GM21515 (cell line): ENCODE measurements around the gene KRTAP5-8.
"Not testable (repeated sequence)": the region's sequence is repeated elsewhere in the genome, so short reads cannot be mapped to it uniquely, and the experiment has no call there.

Experiments used
- ATAC-seq: cut with Tn5 transposase; IDR thresholded peaks from one replicate; pipeline ENCODE4 v1.9.1; 2021; ENCODE audit not compliant: unreplicated experiment

The KRTAP5-8 gene, protein sequence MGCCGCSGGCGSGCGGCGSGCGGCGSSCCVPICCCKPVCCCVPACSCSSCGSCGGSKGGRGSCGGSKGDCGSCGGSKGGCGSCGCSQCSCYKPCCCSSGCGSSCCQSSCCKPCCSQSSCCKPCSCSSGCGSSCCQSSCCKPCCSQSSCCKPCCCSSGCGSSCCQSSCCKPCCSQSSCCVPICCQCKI

DNA sequence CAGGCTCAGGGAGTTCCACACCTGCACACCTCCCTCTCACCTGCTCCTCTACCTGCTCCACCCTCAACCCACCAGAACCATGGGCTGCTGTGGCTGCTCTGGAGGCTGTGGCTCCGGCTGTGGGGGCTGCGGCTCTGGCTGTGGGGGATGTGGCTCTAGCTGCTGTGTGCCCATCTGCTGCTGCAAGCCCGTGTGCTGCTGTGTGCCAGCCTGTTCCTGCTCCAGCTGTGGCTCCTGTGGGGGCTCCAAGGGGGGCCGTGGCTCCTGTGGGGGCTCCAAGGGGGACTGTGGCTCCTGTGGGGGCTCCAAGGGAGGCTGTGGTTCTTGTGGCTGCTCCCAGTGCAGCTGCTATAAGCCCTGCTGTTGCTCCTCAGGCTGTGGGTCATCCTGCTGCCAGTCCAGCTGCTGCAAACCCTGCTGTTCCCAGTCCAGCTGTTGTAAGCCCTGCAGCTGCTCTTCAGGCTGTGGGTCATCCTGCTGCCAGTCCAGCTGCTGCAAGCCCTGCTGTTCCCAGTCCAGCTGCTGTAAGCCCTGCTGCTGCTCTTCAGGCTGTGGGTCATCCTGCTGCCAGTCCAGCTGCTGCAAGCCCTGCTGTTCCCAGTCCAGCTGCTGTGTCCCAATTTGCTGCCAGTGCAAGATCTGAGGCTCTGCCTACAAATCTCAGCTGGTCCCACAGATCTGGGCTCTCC is at the start of gene KRTAP5-8:
Gene KRTAP5-8, plus strand, starts transcription at position 49 of the 689 bp plus-strand sequence. Its CDS starts 31 bp downstream, at position 80.
- not testable (repeated sequence) for ATAC-seq

DNA sequence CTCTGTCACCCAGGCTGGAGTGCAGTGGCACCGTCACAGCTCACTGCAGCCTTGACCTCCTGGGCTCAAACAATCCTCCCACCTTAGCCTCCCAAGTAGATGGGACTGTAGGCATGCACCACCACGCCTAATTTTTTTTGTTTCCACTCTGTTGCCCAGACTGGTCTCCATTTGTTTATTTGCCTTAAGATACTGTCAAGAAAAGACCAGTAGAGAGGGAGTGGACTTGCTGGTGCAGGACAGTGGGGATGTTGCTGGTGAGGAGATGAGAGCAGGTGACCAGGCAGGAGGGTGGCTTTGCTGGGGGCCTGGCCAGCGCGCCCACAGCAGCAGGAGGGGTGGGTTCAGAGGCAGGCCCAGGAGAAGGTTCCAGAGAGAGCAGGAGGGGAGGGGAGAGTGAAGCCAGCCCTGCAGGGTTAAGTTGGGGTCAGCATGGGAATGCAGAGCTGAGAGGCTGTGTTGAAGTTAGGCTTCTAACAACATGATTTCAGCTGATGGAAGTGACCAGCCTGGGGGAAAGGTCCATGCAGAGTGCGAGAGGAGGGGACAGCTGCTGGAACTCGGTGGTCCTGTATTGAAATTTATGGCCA is 49.0 kb upstream of the KRTAP5-8 start:
- ATAC-seq: no peak

DNA sequence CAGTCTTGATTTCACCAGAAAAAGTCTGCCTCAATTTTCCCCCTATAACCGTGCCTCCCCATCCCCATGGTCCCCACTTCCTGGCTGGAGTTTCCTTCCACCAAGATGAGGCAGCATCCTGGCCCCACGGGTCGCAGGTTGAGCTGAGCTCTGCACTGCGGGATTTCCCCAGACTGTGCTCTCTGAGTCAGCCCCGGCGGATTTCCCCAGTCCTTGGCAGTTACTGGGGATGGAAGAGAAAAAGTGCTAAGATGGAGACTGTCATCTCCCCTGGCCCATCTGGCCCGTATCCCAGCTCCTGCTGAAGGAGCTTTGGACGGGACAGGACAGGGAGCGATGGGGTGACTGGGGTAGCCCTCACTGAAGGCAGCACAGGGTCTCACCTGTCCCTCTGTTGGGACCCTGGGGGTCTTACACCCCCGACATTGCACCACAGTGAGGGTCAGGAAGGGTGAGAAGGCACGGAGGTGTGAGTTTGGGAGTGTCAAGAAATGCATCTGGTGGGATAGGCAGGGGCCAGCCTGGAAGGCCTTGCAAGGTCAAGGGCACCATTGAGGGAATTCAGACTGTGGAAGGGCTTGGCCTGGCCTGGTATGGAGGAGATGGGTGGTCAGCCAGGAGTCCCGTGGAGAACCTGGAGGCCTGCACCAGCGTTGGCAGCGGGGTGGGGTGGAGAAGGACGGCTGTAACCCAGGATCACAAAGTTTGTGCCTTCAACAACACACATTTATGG is 48.3 kb upstream of the KRTAP5-8 start:
- no peak for ATAC-seq

DNA sequence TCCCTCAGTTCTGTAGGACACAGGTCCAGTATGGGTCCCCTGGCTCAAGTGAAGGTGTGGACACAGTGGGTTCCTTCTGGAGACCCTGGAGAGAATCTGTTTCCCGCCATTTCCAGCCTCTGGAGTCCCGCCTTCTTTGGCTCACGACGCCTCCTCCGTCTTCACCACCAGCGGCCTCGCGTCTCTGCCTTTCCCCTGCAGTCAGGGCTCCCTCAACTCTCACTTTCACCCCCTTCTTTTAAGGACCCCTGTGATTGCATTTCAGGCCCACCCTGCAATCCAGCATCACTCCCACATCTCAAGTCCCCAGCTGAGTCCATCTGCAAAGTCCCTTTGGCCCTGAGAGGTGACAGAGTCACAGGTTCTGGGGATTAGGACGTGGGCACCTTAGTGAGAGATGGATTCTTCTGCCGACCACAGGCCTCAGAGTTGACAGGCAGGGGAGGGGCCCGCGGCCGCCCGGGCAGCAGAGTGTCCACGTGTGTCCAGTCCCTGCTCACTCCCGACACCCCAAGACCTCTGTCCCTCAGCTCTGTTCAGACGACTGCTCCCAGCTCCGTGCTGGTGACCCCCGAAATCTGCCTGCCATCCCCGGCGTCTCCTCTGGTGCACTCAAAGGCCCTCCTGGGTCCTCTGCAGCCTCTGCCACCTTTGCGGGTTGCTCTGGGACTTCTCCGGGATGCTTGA is 47.6 kb upstream of the KRTAP5-8 start:
- ATAC-seq: no peak

DNA sequence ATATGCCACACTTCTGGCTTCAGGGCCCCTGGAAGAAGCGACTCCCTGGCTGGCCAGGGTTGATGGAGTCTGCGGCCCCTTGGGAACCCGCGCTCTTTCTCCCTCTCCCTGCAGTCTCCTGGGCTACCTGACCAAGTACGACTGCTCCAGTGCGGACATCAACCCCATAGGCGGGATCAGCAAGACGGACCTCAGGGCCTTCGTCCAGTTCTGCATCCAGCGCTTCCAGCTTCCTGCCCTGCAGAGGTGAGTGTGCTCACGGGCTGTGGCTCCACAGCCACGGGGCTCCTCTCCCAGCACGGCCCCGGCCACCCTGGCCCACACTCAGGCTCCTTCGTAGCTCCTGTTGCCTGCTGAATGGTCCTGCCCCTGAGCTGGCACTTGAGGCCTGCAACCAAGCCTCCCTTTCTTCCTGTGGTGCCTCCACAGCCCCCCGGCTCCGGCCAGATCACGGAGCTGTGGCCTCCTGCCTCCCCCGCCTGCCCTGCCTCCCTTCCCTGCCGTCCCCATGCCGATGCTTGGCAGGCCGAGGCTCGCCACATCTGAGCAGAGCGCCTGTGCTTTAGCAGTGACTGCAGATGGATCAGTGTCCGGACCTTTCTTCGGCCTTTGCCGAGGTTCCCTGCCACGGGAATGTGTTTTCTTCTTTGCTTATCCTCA is 47.0 kb upstream of the KRTAP5-8 start:
- ATAC-seq: no peak

DNA sequence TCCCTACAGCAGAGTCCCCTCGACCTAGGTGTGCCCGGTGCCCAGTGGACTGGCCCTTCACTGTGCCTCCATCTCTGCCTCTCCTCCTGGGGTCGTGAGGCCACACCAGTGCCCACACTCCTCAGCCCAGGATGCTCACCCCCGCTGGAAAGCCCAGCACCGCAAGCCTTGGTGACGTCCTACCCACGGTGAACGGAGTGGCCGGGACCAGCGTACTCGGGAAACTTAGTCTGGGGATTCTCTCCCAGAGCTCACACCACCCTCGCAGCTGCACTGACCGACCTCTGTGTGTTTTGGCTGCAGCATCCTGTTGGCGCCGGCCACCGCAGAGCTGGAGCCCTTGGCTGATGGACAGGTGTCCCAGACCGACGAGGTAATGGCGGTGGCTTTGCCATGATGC is 46.3 kb upstream of the KRTAP5-8 start:
- no peak for ATAC-seq

DNA sequence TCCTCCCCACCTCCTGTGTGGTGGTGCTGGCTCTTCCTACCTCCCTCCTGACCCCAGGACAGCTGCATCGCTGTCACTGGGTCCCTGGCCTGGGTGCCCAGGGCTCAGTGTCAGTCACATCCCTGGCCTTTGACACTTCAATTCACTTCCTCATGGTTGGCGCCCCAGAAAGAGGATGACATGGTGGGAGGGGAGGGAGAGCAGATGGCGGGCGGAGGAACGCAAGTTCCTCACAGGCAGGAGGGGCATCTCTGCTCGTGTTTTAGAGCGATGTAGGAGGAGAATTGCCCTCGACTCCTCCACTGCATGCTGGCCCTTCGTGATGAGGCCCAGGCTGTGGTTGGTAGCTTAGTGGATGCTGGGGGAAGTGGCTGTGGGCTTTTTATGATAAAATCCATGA is 45.9 kb upstream of the KRTAP5-8 start:
- no peak for ATAC-seq

DNA sequence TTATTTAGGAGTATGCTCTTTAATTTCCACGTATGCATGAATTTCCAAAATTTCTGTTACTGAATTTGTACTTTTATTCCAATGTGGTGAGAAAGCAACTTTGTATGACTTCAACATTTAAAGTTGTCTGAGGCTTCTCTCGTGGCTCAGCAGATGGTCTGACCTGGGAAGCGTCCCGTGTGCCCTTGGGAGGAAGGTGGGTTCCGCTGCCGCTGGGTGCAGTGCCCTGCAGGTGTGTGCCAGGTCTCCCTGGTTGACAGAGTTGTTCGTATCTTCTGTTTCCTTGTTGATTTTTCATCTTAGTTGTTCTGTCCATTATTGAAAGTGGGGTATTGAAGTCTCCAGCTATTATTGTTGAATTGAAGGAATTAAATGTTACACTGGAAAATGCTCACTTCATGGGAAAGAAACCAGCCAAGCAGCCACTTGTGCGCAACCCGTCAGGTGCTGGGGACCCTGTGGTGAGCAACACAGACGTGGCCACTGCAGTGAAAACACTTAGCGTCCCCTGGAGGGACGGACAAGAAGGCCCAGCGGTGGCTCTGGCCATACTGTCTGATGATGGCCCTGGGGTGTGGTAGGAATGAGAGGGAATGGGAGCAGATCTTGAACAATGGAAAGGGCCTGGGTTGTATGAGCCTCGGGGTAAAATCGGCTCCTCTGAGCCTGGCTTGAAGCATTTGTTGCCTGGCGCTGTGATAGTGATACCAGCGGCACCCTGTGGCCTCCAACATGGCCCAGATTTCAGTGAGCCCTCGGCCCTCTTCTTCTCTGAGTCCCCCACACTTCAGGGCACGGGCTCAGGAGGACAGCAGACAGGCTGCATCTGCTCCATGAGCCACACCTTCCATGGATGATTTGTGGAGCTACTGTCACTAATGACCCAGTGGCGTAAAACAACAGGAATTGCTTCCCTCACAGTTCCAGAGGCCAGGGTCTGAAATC is 42.3 kb upstream of the KRTAP5-8 start:
- ATAC-seq: no peak

DNA sequence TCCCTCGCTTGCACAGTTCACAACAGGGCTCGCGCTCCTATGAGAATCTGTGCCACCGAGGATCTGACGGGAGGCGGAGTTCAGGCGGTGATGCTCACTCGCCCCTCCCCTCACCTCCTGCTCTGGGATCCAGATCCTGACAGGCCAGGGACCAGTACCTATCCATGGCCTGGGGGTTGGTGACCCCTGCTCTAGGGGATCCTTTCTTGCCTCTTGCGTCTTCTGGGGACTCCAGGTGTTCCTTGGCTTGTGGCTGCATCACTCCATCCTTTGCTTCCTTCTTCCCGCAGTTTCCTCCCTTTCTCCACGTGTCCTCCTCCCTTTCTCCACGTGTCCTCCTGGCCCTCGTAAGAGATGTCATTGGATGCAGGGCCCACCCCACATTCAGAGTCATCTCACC is 41.4 kb upstream of the KRTAP5-8 start:
- no peak for ATAC-seq

DNA sequence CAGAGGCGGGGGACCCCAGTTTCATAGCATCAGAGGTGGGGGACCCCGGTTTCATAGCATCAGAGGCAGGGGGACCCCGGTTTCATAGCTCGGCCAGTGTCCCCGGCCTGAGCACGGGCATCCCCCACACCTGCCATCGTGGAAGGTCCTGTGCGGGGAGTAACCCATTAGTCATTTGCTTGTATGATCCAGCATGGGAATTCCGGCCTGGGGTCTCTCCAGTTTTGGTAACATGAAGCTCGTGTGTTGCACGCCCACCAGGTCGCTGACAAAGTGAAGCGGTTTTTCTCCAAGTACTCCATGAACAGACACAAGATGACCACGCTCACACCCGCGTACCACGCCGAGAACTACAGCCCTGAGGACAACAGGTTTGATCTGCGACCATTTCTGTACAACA is 39.7 kb upstream of the KRTAP5-8 start:
- no peak for ATAC-seq

DNA sequence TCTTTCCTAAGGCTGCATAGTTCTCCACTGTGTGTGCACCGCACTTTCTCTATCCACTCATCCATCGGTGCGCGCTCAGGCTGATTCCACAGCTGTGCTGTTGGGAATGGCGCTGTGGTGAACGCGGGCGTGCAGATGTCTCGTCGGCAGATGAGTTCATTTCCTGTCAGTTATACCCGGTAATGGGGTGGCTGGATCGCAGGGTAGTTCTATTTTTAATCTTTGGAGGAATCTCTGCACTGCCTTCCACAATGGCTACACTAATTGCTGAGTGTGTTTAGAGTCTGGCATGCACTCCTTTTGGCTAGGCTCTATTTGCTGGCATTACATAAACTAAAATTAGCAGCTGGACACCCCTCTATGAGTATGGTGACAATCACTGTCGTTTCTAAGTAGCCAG is 38.7 kb upstream of the KRTAP5-8 start:
- ATAC-seq: no peak

DNA sequence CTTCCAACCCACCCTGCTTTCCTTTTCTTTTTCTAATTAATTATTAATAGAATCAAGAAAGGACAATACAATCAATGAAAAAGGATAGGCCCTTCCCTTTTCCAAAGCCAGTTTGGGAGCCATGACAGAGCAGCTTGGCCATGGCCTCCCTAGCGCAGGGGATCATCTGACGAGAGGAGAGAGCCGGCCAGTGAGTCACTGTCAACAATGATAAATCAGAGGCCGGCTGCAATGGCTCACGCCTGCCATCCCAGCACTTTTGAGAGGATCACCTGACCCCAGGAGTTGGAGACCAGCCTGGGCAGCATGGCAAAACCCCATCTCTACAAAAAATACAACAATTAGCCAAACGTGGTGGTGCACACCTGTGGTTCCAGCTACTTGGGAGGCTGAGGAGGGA is 38.3 kb upstream of the KRTAP5-8 start:
- no peak for ATAC-seq

DNA sequence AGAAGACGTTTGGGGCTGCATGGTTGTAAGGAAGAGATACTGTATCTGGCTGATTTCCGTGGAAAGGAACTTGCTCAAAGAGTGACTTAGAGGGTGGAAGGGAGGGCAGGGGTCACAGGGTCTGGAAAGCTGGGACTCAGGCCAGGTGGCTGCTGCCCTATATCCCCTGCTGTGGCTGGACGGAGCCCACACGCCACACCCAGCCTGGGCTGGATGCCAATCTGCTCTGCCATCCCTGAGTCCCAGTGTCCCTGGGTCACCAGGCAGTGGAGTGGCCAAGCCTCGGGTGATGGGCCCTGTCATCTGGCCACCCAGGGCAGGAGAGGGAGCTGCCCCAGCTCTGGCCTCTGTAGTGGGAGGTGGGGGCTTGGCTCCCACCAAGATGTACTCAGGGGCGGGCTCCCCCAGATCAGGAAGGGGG is 37.2 kb upstream of the KRTAP5-8 start:
- ATAC-seq: no peak

DNA sequence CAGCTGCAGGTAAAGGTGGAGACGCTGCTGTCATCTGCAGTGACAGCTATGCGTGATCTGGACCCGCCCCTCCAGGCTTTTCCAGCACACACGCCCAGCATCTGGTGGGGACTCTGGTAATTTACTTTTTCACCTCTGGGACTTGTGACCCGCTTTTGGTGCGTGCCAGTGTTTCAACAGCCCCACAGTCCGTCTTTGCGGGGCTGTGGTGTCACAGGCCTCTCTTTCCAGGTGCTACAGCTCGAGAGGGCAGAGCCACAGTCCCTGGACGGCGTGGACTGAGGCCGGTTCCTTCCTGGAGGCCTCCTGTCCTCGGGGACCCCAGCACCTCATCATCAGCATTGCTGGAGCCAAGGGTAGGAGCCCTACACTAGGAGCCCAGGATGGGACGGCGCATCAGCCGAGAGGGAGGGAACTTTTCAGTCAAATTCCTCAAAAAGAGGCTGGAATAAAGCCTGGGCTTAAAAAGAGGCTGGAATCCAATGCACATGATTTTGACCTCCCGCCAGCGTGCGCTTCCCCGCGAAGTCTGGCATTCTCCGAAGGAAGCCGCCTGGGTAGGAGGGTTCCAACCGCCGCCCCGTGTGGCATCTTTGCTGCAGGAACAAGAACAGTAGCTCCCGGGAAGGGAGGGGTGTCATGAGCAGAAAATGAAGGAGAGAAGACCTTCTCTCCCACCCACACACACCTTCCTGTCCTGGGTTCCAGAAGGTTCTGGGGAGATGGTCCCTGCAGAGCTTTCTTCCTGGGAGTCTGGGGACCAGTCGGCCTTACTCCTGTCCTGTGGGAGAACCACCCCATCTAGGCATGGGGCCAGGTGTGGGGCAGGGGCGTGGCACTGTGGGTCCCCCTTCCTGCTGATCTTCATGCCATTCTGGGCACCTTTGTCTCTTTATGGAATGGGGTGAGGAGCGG is 36.5 kb upstream of the KRTAP5-8 start:
- ATAC-seq: no peak

DNA sequence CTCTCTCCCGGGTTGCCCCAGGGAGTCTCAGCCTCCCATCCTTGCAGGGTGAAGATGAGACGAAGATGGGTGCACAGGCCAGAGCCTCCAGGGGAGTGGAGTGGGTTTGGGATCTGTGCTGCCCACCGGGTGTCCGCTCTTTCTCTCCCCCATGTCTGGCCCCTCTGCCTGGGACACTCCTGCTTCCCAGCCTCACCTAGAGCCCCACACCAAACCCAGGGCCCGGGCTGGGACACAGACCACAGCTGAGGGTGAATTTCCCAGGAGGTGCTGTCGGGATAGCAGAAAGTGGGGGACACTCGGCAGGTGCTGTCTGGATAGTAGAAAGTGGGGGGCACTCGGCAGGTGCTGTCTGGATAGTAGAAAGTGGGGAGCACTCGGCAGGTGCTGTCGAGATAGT is 35.8 kb upstream of the KRTAP5-8 start:
- no peak for ATAC-seq

DNA sequence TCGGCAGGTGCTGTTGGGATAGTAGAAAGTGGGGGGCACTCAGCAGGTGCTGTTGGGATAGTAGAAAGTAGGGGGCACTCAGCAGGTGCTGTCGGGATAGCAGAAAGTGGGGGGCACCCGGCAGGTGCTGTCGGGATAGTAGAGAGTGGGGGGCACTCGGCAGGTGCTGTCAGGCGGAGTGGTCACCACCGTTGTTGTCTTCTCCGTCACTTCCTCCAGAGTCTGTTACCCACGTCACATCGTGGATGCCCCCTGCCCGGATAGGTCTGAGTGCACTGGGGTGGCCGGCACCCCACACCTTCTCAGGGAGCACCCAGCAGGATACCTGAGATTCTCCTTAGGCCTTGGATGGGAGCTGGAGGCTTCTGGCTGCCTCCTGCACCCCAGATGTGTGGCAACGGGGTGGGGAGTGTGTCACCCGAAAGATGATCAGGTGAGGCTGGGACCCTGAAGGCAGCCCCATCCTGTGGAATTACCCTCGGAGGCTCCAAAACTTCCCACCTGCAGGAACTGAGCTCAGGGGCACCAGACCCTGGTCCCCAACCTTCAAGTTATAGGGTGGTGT is 34.9 kb upstream of the KRTAP5-8 start:
- ATAC-seq: no peak

DNA sequence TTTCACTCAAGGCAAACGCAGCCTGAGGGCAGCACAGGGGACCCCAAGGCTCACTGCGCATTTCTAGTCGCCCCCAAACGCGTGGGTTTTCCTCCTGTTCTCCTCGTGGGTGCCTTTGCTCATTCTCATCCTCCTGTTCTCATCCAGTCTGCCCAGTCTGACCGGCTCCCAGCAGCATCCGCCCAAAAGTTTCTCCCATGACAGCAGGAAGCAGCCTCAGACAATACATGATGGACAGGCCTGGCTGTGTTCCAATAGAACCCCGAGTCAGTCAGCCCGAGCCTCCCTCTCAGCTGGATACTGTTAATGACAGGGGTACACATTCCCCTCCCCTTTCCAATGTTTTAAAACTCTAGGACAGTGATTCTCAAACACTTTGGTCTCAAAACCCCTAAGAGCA is 33.3 kb upstream of the KRTAP5-8 start:
- ATAC-seq: no peak

DNA sequence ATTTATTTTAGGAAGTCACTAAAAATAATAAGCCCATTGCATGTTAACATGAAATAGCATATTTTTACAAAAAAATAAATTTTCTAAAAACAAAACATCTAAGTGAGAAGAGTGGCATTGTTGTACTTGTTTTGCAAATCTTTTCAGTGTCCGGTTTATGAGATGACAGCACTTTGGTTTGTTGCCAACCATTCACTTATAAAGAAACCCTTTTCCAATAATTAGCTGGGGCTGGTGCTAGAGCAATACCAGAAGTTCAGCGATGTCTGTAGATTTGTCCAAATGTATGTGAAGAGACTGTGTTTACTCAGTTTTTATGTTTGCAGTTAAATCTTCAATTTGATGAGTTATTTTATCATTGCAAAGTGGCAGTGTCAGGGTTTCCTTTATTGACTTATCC is 32.8 kb upstream of the KRTAP5-8 start:
- ATAC-seq: no peak
